Stromal cell of bone marrow (primary cell): Measurements from ENCODE around the gene ABCE1.
"Not testable (repeated sequence)": the region's sequence is repeated elsewhere in the genome, so short reads cannot be mapped to it uniquely, and the experiment has no call there.

ENCODE experiments used
- DNase-seq: peaks from one replicate; pipeline ENCODE4 v3.0.0-alpha.2; 2012; ENCODE audit warnings: low read depth

The ABCE1 gene

GRCh38 chr4:145102619-145103018 lies 4.5 kb downstream of the ABCE1 start:
- no peak for DNase-seq

GRCh38 chr4:145103496-145103895 lies 5.4 kb downstream of the ABCE1 start:
- DNase-seq: no peak

GRCh38 chr4:145107126-145107525 lies 9.0 kb downstream of the ABCE1 start:
- no peak for DNase-seq

GRCh38 chr4:145108128-145108527 lies 10.0 kb downstream of the ABCE1 start:
- no peak for DNase-seq

GRCh38 chr4:145125396-145125795 lies 27.3 kb downstream of the ABCE1 start:
- no peak for DNase-seq

GRCh38 chr4:145130130-145130529 lies 32.0 kb downstream of the ABCE1 start:
- no peak for DNase-seq

- peak; percentile 50 for DNase-seq
Observed at GRCh38 chr4:145130788-145131399, 32.8 kb downstream of the ABCE1 start.

- DNase-seq: no peak
Observed at GRCh38 chr4:145131848-145132247, 33.7 kb downstream of the ABCE1 start.

GRCh38 chr4:145132511-145133098 lies 34.5 kb downstream of the ABCE1 start:
- DNase-seq: no peak

- not testable (repeated sequence) for DNase-seq
Observed at GRCh38 chr4:145136219-145136618, 38.1 kb downstream of the ABCE1 start.

GRCh38 chr4:145148980-145149379 lies 50.9 kb downstream of the ABCE1 start:
- DNase-seq: no peak

- no peak for DNase-seq
Observed at GRCh38 chr4:145153181-145153903, 55.2 kb downstream of the ABCE1 start.

GRCh38 chr4:145153904-145154298 lies 55.8 kb downstream of the ABCE1 start:
- no peak for DNase-seq

- DNase-seq: peak; percentile 21
Observed at GRCh38 chr4:145154573-145154972, 56.5 kb downstream of the ABCE1 start.

- no peak for DNase-seq
Observed at GRCh38 chr4:145155268-145155870, 57.3 kb downstream of the ABCE1 start.

- no peak for DNase-seq
Observed at GRCh38 chr4:145156986-145157385, 58.9 kb downstream of the ABCE1 start.

GRCh38 chr4:145161549-145161948 lies 63.4 kb downstream of the ABCE1 start:
- no peak for DNase-seq

GRCh38 chr4:145167887-145168286 lies 69.8 kb downstream of the ABCE1 start:
- DNase-seq: no peak

- DNase-seq: no peak
Observed at GRCh38 chr4:145168581-145169187, 70.6 kb downstream of the ABCE1 start.

GRCh38 chr4:145170223-145170622 lies 72.1 kb downstream of the ABCE1 start:
- DNase-seq: no peak

GRCh38 chr4:145171911-145172310 lies 73.8 kb downstream of the ABCE1 start:
- no peak for DNase-seq

GRCh38 chr4:145176641-145177432 lies 78.7 kb downstream of the ABCE1 start:
- no peak for DNase-seq
